Activated naive CD4-positive, alpha-beta T cell treated with Interleukin-2 at 50 U/mL for 16 hours (primary cell): Measurements from ENCODE around the gene APRT.
A peak's percentile ranks its signal among the peaks of the same experiment; 100 is the strongest.
"Not testable (repeated sequence)": the region's sequence is repeated elsewhere in the genome, so short reads cannot be mapped to it uniquely, and the experiment has no call there.

Experiments used
- DNase-seq: peaks from one replicate; pipeline ENCODE4 v3.0.0-alpha.2; 2020

The APRT gene

DNA sequence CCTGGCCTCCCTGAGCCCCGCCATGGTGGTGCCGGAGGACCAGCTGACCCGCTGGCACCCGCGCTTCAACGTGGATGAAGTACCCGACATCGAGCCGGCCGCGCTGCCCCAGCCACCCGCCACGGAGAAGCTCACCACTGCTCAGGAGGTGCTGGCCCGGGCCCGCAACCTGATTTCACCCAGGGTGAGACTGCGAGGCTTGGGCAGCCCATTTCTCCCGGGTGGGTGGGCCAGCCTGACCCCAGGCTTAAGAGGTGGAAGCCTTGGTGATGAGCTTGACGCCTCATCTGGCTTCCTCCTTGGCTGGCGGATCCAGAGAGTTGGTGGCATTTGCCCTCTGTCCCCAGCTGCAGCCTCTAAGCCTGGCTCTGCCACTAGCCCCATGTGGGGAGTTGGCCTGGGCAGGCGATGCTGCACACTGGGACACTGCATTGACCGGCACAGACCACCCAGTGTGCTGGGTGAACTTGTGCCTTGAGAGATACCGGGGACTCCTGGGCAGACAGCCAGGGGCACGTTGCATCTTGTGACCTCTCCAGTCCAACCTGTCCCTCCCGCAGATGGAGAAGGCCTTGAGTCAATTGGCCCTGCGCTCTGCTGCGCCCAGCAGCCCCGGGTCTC lies 5.1 kb downstream of the APRT start:
- DNase-seq = no peak

DNA sequence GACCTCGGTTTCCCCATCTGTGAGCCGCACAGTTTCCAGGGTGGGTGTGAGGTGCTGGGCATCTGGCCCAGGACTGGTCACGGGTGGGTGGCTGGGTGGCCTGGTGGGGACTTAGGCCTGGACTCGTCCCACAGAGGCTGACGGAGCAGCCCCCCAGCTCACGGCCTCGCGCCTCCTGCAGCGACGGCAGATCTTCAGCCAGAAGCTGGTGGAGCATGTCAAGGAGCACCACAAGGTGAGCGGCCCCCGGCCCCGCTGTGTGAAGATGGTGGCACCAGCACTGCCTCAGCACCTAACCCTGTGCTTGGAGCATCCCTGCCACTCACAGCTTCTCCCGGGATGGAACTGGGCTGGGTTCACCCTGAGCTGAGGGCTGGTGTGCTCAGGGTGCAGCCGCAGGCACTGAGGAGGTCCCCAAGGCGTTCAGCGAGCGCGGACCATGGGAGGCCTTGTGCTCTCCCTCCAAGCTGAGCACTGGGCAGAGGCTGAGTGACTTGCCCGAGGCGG lies 5.8 kb downstream of the APRT start:
- DNase-seq = no peak

DNA sequence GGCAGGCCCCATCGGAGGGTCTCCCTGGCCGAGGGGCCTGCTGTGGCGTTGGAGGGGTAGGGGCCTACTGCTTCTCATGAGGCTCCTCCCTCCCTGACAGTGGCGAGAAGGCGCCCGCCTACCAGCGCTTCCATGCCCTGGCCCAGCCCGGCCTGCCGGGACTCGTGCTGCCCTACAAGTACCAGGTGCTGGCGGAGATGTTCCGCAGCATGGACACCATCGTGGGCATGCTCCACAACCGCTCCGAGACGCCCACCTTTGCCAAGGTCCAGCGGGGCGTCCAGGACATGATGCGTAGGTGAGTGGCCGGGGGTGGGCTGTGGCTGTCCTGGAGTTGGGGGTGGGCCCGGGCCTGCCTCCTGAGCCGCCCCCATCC lies 6.4 kb downstream of the APRT start:
- no peak for DNase-seq

DNA sequence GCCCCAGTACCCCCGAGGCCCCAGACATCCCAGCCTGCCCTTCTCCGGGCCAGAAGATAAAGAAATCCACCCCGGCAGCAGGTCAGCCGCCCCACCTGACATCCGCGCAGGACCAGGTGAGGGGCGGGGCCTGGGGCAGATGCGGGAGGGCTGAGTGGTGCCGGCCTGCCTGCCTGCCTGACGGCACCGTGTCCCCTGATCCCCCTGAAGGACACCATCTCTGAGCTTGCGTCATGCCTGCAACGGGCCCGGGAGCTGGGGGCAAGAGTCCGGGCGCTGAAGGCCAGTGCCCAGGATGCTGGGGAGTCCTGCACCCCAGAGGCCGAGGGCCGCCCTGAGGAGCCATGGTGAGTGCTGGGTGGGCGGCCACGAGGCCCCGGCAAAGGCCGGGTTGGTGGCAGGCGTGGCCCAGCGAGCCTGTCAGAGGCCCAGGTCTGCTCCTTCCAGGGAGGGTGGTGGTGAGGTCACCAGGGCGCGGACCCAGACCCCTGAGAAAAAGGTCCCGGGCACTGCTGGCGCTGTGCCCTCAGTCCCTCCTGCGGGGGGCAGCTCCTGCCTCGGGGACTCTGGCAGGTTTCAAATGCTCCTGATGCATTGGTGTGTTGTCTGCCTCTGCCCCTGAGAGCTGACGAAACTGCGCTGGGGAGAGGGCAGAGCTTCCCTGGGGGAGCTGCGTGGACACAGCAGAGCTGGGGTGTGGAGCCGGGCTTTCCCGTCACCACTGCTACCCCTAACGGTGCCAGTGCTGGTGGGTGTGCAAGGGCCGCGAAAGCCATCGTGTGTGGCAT lies 7.0 kb downstream of the APRT start:
- DNase-seq = peak; percentile 44

DNA sequence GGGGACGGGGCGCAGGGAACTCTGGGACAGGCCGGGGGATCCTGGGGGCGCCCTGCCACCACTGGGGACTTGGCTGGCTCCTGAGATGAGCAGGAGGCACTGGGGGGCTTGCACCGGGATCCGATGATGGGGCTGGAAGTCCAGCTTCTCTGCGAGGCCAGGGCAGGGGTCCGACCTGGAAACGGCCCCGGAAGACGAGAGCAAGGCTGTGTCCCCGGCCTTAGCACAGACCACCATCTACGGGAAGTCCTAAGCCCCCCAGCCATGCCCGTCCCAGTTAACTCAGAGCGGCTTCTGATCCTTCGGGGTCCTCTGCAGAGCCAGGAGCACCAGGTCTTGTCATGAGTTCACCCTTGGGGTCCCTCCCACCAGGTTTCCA lies 7.6 kb downstream of the APRT start:
- DNase-seq = no peak

DNA sequence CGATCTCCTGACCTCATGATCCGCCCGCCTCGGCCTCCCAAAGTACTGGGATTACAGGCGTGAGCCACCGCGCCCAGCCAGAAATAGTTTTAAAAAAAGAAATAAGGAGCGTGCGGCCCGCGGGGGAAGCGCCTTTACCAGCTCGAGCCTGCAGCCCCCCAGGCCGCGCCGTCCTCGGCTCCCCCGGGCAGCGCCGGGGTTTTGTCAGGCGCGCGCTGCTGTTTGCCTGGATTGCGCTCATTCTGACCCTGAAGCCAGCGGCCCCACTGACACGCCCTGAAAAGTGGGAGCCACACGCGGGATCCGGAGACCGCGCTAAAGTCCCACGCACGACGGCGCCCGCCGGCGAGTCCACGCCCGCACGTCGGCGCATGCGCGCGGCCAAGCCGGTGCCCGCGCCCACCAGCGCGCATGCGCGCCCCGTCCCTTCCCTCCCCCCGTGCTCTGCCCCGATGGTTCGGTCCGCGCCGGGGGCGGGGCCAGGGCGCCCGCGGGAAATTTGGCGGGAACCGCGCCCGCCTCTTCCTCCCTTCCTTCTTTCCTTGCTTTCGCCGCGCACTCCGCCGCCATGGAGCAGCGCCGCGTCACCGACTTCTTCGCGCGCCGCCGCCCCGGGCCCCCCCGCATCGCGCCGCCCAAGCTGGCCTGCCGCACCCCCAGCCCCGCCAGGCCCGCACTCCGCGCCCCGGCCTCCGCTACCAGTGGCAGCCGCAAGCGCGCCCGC lies 8.3 kb downstream of the APRT start, which contains the start of gene CDT1:
TSS of gene CDT1 (plus strand) at position 526 of the 724 bp plus-strand sequence. CDS start at position 569, 43 bp downstream.
- peak; percentile 83 for DNase-seq

DNA sequence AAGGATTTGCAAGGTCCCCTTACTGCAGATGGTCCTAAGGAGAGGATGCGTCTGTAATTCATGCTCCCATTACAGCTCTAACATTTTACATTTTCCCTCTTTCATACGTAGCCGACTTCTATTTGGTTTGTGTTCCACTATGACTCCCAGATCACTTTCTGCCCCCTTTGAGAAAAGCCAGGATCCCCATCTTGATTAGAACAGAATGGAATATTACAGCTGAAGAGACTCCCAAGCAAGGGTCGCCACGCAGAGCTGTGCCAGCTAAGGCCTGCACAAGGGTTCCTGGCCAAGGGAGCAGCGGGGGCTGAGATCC lies 11.5 kb downstream of the APRT start:
- DNase-seq = no peak

DNA sequence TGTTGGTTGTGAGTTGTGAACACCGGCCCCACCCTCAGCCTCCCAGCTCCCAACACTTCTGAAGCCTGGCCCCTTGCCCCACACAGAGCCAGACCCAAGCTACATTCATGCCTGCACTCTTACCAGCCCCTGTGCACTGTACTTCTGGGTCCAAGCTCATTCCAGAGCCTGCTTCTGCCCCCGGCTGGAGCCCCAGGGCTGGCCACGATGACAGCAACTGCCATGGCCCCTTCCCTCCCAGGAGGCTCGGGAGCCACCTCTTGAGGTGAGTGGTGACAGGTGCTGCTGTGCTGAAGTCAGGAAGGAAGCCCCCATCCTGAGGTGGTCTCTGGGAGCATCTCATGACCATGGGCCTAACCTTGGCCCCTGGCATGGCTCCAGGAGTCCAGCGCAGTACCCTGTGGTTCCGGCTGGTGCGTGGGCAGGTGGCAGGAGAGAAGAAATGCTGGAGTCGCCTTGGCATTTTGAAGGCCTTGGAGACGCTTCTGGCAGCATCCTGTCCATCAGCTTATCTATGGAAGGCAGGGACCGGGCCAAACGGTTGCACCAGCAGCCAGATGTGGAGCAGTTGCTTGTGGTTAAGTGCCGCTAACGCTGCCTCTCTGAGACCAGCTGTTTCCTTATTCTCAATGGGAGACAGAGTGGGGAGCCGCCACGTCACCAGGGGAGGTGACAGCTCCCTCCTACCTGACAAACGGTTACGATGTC lies 12.0 kb downstream of the APRT start:
- DNase-seq = no peak

DNA sequence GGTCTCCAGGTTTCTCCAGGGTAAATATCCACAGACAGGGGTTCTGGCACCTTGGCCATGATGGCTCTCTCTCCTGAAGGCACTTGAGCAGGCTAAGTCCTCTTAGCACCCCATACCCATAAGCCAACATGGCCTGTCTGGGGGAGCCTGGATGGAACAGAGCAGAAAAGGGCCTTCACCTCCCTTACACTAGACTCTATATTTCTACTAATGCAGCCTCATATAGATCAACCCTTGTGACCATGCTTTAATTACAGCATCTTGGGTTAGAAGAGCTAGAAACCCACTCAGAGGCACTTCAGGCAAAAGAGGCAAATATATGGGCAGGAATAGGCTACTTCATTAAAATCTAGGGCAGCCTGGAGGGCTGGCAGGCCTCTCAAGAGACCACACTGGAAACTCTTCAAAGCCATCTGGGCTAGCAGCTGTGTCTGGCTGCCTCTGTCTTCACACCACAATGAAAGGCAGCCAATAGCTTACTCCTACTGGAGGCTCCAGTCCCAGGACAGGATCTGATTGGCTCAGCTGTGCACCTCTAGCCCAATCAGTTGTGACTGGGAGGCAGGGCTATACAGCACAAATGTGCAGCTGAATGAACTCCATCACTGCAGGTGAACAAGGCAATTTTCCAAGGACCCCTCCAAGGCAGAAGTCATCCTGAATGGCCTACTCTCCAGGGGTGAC lies 12.8 kb downstream of the APRT start:
- no peak for DNase-seq

DNA sequence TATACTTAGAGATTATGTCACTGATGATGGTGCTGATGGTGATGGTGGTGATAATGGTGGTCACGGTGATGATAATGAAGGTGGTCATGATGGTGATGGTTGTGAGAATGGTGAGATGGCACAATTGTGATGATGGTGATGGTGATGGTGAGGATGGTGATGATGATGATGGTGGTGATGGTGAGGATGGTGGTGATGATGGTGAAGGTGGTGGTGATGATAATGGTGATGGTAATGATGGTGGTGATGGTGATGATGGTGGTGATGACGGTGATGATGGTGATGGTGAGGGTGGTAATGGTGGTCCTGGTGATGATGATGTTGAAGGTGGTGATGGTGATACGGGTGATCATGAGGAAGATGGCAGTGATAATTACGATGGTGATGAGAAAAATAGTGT lies 13.7 kb downstream of the APRT start:
- no peak for DNase-seq

DNA sequence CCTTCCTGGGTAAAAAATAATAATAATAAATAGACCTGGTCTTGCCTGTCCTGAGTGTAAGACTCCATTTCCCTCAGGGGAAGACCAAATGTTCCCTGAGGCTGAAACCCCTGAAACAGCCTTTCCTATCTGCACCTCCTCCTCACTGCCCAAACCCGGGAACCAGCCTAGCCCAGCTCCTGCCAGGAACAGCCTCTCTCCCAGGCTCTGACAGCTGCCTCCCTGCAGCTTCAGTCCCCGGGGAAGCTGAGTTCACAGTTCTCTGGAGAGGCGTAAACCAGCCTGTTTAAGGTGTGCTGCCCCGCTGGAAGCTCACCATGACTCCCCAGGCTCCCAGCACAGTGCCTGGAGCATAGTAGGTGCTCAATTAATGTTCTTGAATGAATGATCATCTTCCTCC lies 15.4 kb downstream of the APRT start:
- no peak for DNase-seq

DNA sequence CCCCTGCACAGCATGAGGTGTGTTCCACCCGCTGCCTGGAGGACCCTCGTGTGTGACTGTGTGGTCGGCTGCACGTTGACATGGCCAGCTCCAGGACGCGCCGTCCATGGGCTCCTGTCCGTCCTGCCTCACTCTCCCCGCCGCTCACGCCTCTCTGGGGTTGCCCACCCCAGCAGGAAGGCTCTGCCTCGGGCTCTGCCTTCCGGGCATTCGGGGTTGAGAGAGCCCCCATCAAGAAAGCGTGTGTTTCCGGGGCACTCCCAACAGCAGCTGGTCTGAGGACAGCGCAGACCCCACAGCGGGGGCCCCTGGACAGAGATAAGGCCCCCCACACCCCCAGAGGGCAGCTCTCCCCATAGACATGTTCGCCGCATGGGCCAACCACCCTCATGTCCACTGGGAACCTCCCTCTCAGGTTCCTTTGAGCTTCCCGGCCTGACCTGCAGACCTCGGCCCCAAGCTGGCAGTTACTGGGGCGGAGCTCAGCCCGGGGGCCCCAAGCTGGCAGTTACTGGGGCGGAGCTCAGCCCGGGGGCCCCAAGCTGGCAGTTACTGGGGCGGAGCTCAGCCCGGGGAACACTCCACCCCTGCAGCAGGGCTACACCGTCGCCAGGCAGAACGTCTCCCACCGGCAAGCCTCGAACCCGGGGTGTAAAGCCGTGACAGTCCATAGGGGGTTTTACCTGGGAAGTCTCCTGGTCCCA lies 18.3 kb downstream of the APRT start:
- no peak for DNase-seq

DNA sequence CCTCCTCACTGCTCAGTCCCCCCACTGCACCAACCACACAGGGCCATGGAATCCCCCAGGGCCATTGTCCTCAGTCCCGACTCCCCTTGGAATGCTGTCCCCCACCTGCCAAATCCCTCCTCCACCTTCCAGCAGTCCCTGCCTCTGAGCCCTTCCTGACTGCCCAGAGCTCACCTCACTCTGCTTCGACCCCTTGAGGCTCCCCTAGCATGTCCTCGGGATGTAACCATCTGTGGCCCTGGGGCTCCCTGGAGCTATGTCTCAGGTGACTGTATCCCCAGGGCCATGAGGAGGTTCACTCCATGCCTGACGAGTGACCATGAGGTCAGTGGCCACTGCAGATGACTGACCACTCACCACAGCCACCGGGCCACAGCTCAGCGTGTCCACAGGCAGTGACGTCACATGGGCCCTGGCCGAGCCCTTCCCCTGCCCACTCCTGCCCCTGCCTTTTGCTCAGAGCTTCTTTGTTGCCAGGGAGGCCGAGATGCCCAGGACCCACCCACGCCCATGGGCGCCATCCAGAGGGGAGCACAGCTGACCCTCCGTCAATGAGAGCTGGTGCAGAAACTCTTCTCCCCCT lies 19.0 kb downstream of the APRT start:
- DNase-seq = no peak

DNA sequence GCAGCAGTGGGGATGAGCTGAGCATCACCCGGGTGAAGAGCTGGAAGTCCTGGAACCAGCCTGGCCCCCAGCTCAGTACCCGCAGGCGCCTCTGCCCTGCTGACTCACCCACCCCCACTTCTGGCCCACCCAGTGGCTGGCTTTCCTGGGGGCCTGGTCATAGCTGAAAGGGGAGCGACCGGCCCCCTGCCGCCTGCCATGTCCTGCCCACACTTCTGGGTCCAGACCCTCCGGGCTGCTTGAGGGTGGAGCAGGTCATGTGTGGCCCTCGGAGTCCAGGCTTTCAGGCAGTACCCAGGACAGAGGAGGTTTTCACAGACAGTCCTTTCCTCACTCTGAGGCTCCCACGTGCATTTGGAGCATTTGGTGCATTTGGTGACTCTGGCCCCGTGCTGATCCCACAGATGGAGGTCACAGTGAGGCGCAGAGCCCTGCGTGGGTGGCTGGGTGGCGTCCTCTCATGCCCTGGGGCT lies 19.6 kb downstream of the APRT start:
- DNase-seq = no peak

DNA sequence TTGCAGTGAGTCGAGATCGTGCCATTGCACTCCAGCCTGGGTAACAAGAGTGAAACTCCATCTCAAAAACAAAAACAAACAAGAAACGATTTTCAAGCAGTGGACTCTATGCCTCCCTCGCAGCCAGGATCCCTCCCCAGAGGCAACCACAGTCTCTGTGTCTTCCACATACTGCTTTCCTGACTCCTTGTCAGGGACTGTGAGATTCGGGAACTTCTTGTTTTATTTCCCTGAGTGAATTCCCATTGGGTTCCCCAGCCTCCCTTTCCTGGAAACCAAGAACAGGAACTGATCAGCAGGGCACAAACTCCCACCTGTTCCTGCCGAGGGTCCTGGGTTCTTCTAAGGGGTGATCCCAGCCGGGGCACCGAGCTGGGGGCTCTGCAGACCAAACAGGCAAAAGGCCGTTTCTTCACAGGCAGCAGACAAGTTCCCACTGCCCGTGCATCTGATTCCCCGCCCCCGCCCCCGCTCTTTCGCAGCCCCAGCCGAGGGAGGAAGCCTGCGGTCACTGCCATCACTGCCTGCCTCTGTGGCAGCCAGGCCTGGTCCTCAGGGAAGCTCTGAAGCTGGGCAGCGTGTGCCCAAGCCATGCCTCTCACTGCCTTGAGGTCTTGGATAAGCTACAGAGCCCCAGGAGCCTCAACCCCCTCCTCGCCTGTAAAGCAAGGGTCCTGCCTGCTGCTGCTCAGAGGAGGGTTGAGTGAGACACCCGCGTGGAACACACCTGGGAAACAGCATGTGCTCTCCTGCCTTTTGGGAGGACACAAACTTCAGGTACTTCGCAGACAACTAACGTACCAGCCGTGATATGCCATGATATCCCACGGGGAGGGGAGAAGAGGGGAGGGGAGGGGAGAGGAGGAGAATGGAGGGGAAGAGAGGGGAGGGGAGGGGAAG lies 21.2 kb downstream of the APRT start:
- DNase-seq = peak; percentile 67

DNA sequence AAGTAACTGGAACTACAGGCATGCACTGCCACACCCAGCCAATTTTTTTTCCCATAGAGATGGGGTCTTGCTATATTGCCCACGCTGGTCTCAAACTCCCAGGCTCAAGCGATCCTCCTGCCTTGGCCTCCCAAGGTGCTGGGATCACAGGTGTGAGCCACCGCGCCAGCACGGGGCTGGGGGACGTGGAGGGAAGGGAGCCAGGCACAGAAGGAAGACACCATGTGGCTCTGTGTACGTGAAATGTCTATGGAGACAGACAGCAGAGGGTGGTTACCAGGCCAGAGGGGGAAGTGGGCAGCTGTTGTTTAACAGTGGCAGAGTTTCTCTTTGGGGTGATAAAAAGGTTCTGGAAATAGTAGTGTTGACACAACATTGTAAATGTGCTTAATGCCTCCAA lies 22.1 kb downstream of the APRT start:
- DNase-seq = no peak

DNA sequence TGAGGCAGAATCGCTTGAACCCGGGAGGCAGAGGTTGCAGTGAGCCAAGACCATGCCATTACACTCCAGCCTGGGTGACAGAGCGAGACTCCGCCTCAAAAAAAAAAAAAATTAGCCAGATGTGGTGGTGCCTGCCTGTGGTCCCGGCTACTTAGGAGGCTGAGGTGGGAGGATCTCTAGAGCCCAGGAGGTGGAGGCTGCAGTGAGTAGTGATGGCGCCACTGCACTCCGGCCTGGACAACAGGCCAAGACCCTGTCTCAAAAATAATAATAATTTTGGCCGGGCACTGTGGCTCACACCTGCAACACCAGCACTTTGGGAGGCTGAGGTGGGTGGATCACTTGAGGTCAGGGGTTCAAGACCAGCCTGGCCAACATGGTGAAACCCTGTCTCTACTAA lies 23.0 kb downstream of the APRT start:
- not testable (repeated sequence) for DNase-seq

DNA sequence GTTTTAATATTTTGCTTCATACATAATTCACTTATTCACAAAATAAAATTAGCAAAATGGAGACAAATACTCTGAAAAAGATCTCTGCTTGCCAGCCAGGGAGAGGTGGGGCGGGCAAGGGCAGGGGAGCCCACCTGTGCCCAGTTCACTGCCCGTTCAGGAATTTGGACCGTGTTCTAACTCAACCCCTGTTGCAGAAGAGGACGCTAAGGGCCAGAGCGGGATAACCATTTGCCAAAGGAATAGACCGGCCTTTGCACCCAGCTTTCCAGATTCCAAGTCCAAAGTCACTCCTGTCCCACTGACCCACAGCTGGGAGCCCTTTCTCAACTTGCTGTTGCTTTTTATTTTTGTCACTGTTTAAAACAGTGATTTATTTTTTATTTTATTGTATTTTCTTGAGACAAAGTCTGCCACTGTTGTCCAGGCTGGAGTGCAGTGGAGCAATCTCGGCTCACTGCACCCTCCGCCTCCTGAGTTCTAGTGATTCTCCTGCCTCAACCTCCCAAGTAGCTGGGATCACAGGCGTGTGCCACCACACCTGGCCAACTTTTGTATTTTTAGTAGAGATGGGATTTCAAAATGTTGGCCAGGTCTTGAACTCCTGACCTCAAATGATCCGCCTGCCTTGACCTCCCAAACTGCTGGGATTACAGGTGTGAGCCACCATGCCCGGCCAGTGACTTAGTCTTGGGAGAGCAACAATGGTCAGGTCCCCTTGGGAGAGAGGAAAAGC lies 24.0 kb downstream of the APRT start:
- DNase-seq = no peak

DNA sequence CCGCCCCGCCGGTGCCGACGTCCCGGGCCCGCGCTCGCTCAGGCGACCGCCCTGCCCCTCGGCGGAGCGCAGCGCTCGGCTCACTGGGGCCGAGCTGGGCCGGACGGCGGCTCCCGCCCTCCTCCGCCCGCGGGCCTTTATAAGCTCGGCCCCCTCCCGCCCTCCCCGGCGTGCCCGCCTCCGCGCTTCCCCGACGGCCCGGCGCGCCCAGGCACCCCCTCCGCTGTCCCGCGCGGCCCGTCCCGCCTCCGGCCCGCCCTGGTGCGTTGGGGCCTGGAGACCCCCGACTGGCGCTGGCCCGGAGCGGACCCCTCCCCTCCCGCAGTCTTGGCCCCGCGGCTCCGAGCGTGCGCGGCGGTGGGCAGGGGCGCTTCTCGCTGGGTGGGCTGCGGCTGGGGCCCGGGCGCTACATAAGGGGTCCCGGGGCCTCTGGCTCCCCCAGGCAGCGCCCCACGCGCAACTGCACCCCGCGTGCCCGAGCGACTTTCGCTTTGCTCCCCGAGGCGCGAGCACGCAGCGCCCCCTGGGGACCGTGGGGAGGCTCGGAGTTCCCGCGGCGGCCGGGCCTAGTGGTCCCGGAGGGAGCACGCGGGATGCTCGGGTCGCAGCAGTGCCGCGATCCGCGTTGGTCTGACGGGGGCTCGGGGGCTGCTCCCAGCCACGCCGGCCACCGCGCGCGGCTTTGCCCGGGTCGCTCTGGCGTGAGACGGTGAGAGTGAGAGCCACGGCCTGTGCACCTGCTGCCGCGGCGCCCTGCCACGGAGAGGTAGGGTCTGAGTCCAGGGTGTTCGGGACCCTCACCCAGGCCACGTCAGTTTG lies 26.4 kb downstream of the APRT start, which contains the start of gene PIEZO1:
TSS of gene PIEZO1 (minus strand) at position 115 of the 819 bp plus-strand sequence. CDS start 256 bp downstream, outside the sequence.
- DNase-seq = peak; percentile 84
